T-cell (primary cell): Measurements from ENCODE around the gene MAP3K7CL. TPM values are rescaled to one million over a fixed set of nuclear protein-coding genes. Genes with fewer than 3 reads are reported as not detected.
A peak's percentile ranks its signal among the peaks of the same experiment; 100 is the strongest.
"Not testable (repeated sequence)": the region's sequence is repeated elsewhere in the genome, so short reads cannot be mapped to it uniquely, and the experiment has no call there.

Experiments
- ATAC-seq, 4 experiments: fragments of 200-7000 bp in 3 of 4; fragments of 150-1000 bp in 1 of 4; cut with Tn5 transposase; replicated peaks in 1 of 4; 1 replicate in 3 of 4; 2 replicates in 1 of 4; pipeline ENCODE4 v1.10.0; 2021; ENCODE audit warnings: moderate library complexity in 3 of 4, mild to moderate bottlenecking in 2 of 4, moderate number of reproducible peaks in 1 of 4
- CTCF ChIA-PET, 2 donors: fragments of 300-600 bp; sonication (Branson Sonifier 250); formaldehyde crosslinking; loops; one replicate each; lab custom pipeline; 2022; ENCODE audit warnings: antibody characterized with exemption in 2 of 2; lab: Charles Lee
- POLR2A ChIA-PET, 2 donors: fragments of 300-600 bp; sonication (Branson Sonifier 250); formaldehyde crosslinking; loops; one replicate each; lab custom pipeline; 2022; ENCODE audit warnings: antibody characterized with exemption in 2 of 2; lab: Charles Lee
- DNase-seq, 35 experiments: peaks; one replicate each; pipeline versions ENCODE4 v3.0.0 to v3.0.0-alpha.2; 2013 to 2023
- H3K27ac ChIP-seq: one replicate; pipeline ENCODE4 v1.5.1; 2013; ENCODE audit warnings: low read length
- H3K27me3 ChIP-seq, 2 experiments: replicated peaks in 1 of 2; 1 replicate in 1 of 2; 2 replicates in 1 of 2; pipeline versions ENCODE4 v1.6.1 to v1.7.0; 2013; ENCODE audit warnings: low read length in 1 of 2, mixed read lengths in 1 of 2; ENCODE audit not compliant: control insufficient read depth in 2 of 2, insufficient read depth in 2 of 2; ENCODE audit errors: extremely low read depth in 1 of 2
- H3K36me3 ChIP-seq, 2 donors: 1 replicate in 1 of 2; 2 replicates in 1 of 2; pipeline versions ENCODE4 v1.6.1 to v1.7.0; 2013; ENCODE audit warnings: low read length in 1 of 2; ENCODE audit not compliant: control insufficient read depth in 2 of 2, insufficient read depth in 1 of 2; ENCODE audit errors: extremely low read depth in 1 of 2
- H3K4me1 ChIP-seq, 2 experiments: 1 replicate in 1 of 2; 2 replicates in 1 of 2; pipeline versions ENCODE4 v1.6.1 to v1.7.0; 2013; ENCODE audit warnings: low read length in 2 of 2, mixed read lengths in 1 of 2; ENCODE audit not compliant: insufficient read depth in 2 of 2, control insufficient read depth in 1 of 2; ENCODE audit errors: extremely low read depth in 1 of 2
- H3K4me3 ChIP-seq, 2 donors: 1 replicate in 1 of 2; 2 replicates in 1 of 2; pipeline versions ENCODE4 v1.5.1 to v1.7.0; 2013; ENCODE audit warnings: mild to moderate bottlenecking in 2 of 2, low read length in 1 of 2, moderate library complexity in 1 of 2; ENCODE audit not compliant: control insufficient read depth in 1 of 2; ENCODE audit errors: extremely low read depth in 1 of 2
- H3K9me3 ChIP-seq: 2 replicates; pipeline ENCODE4 v1.7.0; 2013
- H3K27ac Mint-ChIP-seq, 2 donors: one replicate each; pipeline ENCODE4 v1.8.0; 2020 to 2021; ENCODE audit warnings: mild to moderate bottlenecking in 2 of 2, mixed read lengths in 2 of 2
- H3K27me3 Mint-ChIP-seq, 2 donors: one replicate each; pipeline ENCODE4 v1.8.0; 2021 to 2022; ENCODE audit warnings: mixed read lengths in 2 of 2
- H3K36me3 Mint-ChIP-seq: one replicate; pipeline ENCODE4 v1.8.0; 2021; ENCODE audit warnings: mixed read lengths
- H3K4me1 Mint-ChIP-seq, 3 donors: one replicate each; pipeline ENCODE4 v1.8.0; 2020 to 2022; ENCODE audit warnings: mixed read lengths in 3 of 3, mild to moderate bottlenecking in 1 of 3
- H3K4me3 Mint-ChIP-seq, 3 donors: one replicate each; pipeline ENCODE4 v1.8.0; 2020 to 2022; ENCODE audit warnings: mild to moderate bottlenecking in 3 of 3, mixed read lengths in 3 of 3, moderate library complexity in 3 of 3
- H3K9me3 Mint-ChIP-seq, 3 donors: one replicate each; pipeline ENCODE4 v1.8.0; 2020 to 2022; ENCODE audit warnings: mixed read lengths in 3 of 3
- WGBS: methylation state at CpG from one replicate; pipeline ENCODE4 v1.1.5; 2013; ENCODE audit warnings: missing lambda C conversion rate; ENCODE audit not compliant: insufficient coverage; 5-methylcytosine and 5-hydroxymethylcytosine counted together
- total RNA-seq, 35 experiments: library from RNA in 6 of 35; stranded (reverse) in 6 of 35; fragments of 120-200 nt in 1 of 35; gene quantifications; one replicate each; pipeline versions ENCODE4 v1.2.1 to v1.2.4 and lab custom pipeline; 2013 to 2026

Gene MAP3K7CL
- total RNA-seq, 5 donors from 2014 or later (not counting 1 experiment from before 2014, with no cell fraction given): 4.8 to 9.1 (median 7.4) TPM

- H3K27ac ChIP-seq, H3K9me3 ChIP-seq, H3K4me3 ChIP-seq, H3K27me3 Mint-ChIP-seq, H3K27me3 ChIP-seq, H3K36me3 ChIP-seq, ATAC-seq, H3K4me1 ChIP-seq, H3K9me3 Mint-ChIP-seq, POLR2A ChIA-PET, H3K27ac Mint-ChIP-seq, H3K4me3 Mint-ChIP-seq, DNase-seq, CTCF ChIA-PET: not testable (repeated sequence)
- peaks cover 10 to 13% (median 10%) of the 10 kb centered on the region in 3 donors for H3K4me1 Mint-ChIP-seq
- WGBS: 80% methylated on average over 1 of the region's 8 CpGs
- peaks cover 25% of the 10 kb centered on the region for H3K36me3 Mint-ChIP-seq
Observed at GRCh38 chr21:29167481-29167880, 37.0 kb downstream of the MAP3K7CL start.

GRCh38 chr21:29168891-29169315, 38.5 kb downstream of the MAP3K7CL start:
- DNase-seq (no peak), ATAC-seq (no peak)
- no peaks in the 10 kb centered on the region for H3K27me3 ChIP-seq
- no peaks in the 10 kb centered on the region for H3K9me3 Mint-ChIP-seq
- peaks cover 10 to 13% (median 10%) of the 10 kb centered on the region in 3 donors for H3K4me1 Mint-ChIP-seq
- no peak overlapping the region for H3K27ac Mint-ChIP-seq
- no peaks in the 10 kb centered on the region for H3K36me3 ChIP-seq
- no peaks in the 10 kb centered on the region for H3K9me3 ChIP-seq
- H3K27ac ChIP-seq: no peak overlapping the region
- no CpG with 5 or more reads among the region's 3 CpGs for WGBS
- no peak overlapping the region for H3K4me3 Mint-ChIP-seq
- H3K27me3 Mint-ChIP-seq: no peaks in the 10 kb centered on the region
- ChIA-PET POLR2A (no interaction called here), CTCF (no interaction called here)
- no peak overlapping the region for H3K4me3 ChIP-seq
- H3K4me1 ChIP-seq: peaks cover 0 to 2% of the 10 kb centered on the region in 2 experiments
- H3K36me3 Mint-ChIP-seq: peaks cover 25% of the 10 kb centered on the region

- CTCF ChIA-PET: no interaction called here
- POLR2A ChIA-PET: interaction anchor here in 1 of 2 donors (0.6 to 0.8 kb wide), 2 partner anchors 140 to 369 kb away, joined by 3 read pairs; no protein-coding TSS in a partner anchor
- WGBS: 100% methylated on average over 1 of the region's 1 CpG
- no peaks in the 10 kb centered on the region for H3K27me3 ChIP-seq
- DNase-seq (no peak), ATAC-seq (no peak)
- peaks cover 0 to 2% of the 10 kb centered on the region in 2 experiments for H3K4me1 ChIP-seq
- H3K4me3 Mint-ChIP-seq: peak overlapping the region in 1 of 3 donors; percentile 47
- no peaks in the 10 kb centered on the region for H3K27me3 Mint-ChIP-seq
- H3K36me3 ChIP-seq: no peaks in the 10 kb centered on the region
- peak overlapping the region in 1 of 2 donors; percentile 68 for H3K27ac Mint-ChIP-seq
- H3K9me3 ChIP-seq: no peaks in the 10 kb centered on the region
- no peaks in the 10 kb centered on the region for H3K9me3 Mint-ChIP-seq
- H3K36me3 Mint-ChIP-seq: peaks cover 32% of the 10 kb centered on the region
- H3K4me1 Mint-ChIP-seq: peaks cover 10 to 13% (median 10%) of the 10 kb centered on the region in 3 donors
- H3K4me3 ChIP-seq: no peak overlapping the region
- H3K27ac ChIP-seq: no peak overlapping the region
Observed at GRCh38 chr21:29170944-29171343, 40.5 kb downstream of the MAP3K7CL start.

DNA sequence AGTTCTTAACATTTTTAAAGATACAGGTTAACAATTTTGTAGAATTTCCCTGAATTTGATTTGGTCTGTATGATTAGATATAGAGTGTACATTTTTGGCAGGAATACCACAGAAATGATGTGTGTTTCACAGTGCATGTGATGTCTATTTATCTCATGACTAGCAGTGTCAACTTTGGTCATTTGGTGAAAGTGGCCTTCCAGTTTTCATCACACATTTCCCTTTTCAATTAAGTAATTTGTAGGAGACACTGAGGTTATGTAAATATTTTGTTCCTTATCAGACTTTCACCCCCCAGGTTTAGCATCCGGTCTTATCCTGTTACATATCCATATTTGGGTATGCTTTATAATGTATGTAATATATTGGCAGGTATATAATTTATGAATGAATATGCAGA, 41.8 kb downstream of the MAP3K7CL start:
- Mint-ChIP-seq H3K27me3 (no peaks in the 10 kb centered on the region), H3K4me1 (peaks cover 10 to 13% (median 10%) of the 10 kb centered on the region in 3 donors), H3K27ac (no peak overlapping the region), H3K9me3 (no peaks in the 10 kb centered on the region), H3K36me3 (peaks cover 22% of the 10 kb centered on the region), H3K4me3 (no peak overlapping the region)
- H3K4me3 ChIP-seq: no peak overlapping the region
- no CpG with 5 or more reads among the region's 1 CpG for WGBS
- POLR2A ChIA-PET: no interaction called here
- no peaks in the 10 kb centered on the region for H3K27me3 ChIP-seq
- CTCF ChIA-PET: no interaction called here
- H3K4me1 ChIP-seq: peaks cover 0 to 2% of the 10 kb centered on the region in 2 experiments
- H3K36me3 ChIP-seq: no peaks in the 10 kb centered on the region
- DNase-seq (no peak), ATAC-seq (no peak)
- H3K9me3 ChIP-seq: no peaks in the 10 kb centered on the region
- H3K27ac ChIP-seq: no peak overlapping the region

DNA sequence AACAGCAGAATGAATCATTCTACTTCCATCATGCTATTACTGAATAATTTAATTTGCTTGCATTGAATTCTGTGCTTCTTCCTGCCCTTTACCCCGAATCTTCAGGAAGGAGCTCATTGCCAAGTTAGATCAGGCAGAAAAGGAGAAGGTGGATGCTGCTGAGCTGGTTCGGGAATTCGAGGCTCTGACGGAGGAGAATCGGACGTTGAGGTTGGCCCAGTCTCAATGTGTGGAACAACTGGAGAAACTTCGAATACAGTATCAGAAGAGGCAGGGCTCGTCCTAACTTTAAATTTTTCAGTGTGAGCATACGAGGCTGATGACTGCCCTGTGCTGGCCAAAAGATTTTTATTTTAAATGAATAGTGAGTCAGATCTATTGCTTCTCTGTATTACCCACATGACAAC, 44.2 kb downstream of the MAP3K7CL start:
- H3K36me3 Mint-ChIP-seq: peaks cover 19% of the 10 kb centered on the region
- ChIA-PET CTCF (no interaction called here), POLR2A (no interaction called here)
- ATAC-seq: no peak
- WGBS: 91% methylated on average over 7 of the region's 9 CpGs
- H3K4me3 Mint-ChIP-seq: no peak overlapping the region
- no peak for DNase-seq
- H3K4me1 ChIP-seq: peaks cover 0 to 2% of the 10 kb centered on the region in 2 experiments
- no peaks in the 10 kb centered on the region for H3K9me3 Mint-ChIP-seq
- H3K9me3 ChIP-seq: no peaks in the 10 kb centered on the region
- H3K27ac ChIP-seq: no peak overlapping the region
- peaks cover 10 to 11% (median 10%) of the 10 kb centered on the region in 3 donors for H3K4me1 Mint-ChIP-seq
- H3K36me3 ChIP-seq: no peaks in the 10 kb centered on the region
- no peaks in the 10 kb centered on the region for H3K27me3 Mint-ChIP-seq
- no peaks in the 10 kb centered on the region for H3K27me3 ChIP-seq
- H3K27ac Mint-ChIP-seq: no peak overlapping the region
- no peak overlapping the region for H3K4me3 ChIP-seq

DNA sequence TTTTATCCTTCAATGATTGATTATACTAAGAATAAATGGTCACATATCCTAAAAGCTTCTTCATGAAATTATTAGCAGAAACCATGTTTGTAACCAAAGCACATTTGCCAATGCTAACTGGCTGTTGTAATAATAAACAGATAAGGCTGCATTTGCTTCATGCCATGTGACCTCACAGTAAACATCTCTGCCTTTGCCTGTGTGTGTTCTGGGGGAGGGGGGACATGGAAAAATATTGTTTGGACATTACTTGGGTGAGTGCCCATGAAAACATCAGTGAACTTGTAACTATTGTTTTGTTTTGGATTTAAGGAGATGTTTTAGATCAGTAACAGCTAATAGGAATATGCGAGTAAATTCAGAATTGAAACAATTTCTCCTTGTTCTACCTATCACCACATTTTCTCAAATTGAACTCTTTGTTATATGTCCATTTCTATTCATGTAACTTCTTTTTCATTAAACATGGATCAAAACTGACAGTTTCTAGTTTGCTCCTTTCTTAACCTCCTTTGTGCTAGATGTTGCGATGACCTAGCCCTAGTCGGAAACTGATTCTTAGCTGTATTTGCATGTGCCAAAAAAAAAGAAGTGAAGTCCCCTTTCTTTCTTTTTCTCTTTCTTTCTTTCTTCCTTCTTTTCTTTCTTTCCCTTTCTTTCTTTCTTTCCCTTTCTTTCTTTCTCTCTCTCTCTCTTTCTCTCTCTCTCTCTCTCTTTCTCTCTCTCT, 45.1 kb downstream of the MAP3K7CL start:
- H3K27me3 ChIP-seq: no peaks in the 10 kb centered on the region
- H3K9me3 ChIP-seq: no peaks in the 10 kb centered on the region
- POLR2A ChIA-PET: no interaction called here
- CTCF ChIA-PET: interaction anchor here in 1 of 2 donors (0.6 to 0.7 kb wide), 2 partner anchors 15 to 658 kb away, joined by 3 read pairs; no protein-coding TSS in a partner anchor
- no peaks in the 10 kb centered on the region for H3K9me3 Mint-ChIP-seq
- no peaks in the 10 kb centered on the region for H3K27me3 Mint-ChIP-seq
- WGBS: no CpG with 5 or more reads among the region's 3 CpGs
- no peak overlapping the region for H3K4me3 ChIP-seq
- H3K4me1 Mint-ChIP-seq: peaks cover under 1 to 6% (median 6%) of the 10 kb centered on the region in 3 donors
- no peak overlapping the region for H3K27ac ChIP-seq
- ATAC-seq: no peak
- no peaks in the 10 kb centered on the region for H3K36me3 ChIP-seq
- peaks cover 17% of the 10 kb centered on the region for H3K36me3 Mint-ChIP-seq
- H3K4me3 Mint-ChIP-seq: no peak overlapping the region
- H3K4me1 ChIP-seq: peaks cover 0 to 2% of the 10 kb centered on the region in 2 experiments
- H3K27ac Mint-ChIP-seq: no peak overlapping the region
- DNase-seq: no peak
